ENCODE measurements around the gene SEMA4G.

GRCh38 chr10:100982916-100983830 is 13.9 kb downstream of the SEMA4G start:
- TF ChIP-seq POLR2A (IDR thresholded peaks at IDR 0.05): no peak
- TF ChIP-seq, protein P1, sequence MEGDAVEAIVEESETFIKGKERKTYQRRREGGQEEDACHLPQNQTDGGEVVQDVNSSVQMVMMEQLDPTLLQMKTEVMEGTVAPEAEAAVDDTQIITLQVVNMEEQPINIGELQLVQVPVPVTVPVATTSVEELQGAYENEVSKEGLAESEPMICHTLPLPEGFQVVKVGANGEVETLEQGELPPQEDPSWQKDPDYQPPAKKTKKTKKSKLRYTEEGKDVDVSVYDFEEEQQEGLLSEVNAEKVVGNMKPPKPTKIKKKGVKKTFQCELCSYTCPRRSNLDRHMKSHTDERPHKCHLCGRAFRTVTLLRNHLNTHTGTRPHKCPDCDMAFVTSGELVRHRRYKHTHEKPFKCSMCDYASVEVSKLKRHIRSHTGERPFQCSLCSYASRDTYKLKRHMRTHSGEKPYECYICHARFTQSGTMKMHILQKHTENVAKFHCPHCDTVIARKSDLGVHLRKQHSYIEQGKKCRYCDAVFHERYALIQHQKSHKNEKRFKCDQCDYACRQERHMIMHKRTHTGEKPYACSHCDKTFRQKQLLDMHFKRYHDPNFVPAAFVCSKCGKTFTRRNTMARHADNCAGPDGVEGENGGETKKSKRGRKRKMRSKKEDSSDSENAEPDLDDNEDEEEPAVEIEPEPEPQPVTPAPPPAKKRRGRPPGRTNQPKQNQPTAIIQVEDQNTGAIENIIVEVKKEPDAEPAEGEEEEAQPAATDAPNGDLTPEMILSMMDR (IDR thresholded peaks at IDR 0.05): no peak

All from lower leg skin (tissue), 3 donors.